Measurements from ENCODE around the gene AOPEP.

The AOPEP gene

DNA sequence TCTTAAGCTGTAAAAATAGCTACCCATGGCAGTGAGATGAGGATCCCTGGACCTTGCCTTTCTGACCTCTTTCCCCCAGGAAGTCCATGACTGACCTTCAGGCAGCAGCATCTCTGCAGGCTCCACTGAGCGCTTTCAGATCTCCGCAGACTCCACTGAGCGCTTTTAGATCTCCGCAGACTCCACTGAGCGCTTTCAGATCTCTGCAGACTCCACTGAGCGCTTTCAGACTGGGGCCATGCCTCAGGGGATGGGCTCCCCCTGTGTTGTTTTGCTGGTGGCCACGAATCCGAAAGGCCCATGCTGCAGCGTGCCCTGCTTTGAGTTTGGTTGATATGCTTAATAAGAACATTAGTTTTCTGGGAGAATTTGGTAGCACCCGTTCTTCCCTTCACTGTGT, 336.8 kb downstream of the AOPEP start:
- TF ChIP-seq, protein P1, sequence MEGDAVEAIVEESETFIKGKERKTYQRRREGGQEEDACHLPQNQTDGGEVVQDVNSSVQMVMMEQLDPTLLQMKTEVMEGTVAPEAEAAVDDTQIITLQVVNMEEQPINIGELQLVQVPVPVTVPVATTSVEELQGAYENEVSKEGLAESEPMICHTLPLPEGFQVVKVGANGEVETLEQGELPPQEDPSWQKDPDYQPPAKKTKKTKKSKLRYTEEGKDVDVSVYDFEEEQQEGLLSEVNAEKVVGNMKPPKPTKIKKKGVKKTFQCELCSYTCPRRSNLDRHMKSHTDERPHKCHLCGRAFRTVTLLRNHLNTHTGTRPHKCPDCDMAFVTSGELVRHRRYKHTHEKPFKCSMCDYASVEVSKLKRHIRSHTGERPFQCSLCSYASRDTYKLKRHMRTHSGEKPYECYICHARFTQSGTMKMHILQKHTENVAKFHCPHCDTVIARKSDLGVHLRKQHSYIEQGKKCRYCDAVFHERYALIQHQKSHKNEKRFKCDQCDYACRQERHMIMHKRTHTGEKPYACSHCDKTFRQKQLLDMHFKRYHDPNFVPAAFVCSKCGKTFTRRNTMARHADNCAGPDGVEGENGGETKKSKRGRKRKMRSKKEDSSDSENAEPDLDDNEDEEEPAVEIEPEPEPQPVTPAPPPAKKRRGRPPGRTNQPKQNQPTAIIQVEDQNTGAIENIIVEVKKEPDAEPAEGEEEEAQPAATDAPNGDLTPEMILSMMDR (IDR thresholded peaks at IDR 0.05; ENCODE audit: low read depth, low read length) = no peak
- no peak overlapping the region for H3K4me3 ChIP-seq (ENCODE audit: low read depth, low read length)

DNA sequence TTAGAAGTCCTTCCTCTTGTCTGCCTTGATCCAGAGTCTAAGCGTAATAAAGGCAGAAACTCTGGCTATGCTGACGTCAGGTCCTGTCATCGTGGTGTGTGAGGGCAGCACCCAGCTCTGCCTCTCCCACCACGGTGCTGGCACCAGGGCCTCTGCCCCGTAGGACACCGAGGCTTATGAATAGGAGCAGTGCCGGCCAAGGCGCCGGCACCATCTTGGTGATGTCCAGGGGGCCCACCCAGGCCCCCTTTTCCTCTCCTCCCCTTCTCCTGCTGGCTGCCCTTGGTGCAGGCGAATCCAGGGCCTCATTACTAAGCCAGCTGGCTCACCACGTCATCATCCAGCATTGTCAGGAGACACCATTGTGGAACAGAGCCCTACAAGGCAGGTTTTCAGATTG, 338.7 kb downstream of the AOPEP start:
- no peak overlapping the region for H3K4me3 ChIP-seq (ENCODE audit: low read depth, low read length)
- TF ChIP-seq, protein P1 (IDR thresholded peaks at IDR 0.05; ENCODE audit: low read depth, low read length) = no peak

DNA sequence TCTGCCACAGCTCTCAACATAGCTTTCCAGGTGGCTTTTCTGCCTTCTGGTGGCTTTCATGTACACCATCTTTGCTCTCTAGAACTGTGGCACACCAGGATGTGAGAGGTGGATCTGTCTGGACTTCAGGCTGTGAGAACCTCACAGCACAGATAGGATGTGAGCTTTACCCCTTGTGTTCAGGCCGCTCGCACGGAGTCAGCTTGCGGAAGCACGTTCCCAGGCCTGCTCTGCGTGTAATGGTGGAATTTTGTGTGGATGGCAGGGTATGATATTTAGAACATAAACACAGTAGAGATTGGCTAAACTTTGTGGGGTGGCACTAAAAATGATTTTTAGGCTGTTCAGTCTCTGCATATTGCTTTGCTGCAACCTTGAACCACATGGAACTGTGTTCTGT, 340.6 kb downstream of the AOPEP start:
- TF ChIP-seq, protein P1 (IDR thresholded peaks at IDR 0.05; ENCODE audit: low read depth, low read length) = no peak
- no peak overlapping the region for H3K4me3 ChIP-seq (ENCODE audit: low read depth, low read length)

DNA sequence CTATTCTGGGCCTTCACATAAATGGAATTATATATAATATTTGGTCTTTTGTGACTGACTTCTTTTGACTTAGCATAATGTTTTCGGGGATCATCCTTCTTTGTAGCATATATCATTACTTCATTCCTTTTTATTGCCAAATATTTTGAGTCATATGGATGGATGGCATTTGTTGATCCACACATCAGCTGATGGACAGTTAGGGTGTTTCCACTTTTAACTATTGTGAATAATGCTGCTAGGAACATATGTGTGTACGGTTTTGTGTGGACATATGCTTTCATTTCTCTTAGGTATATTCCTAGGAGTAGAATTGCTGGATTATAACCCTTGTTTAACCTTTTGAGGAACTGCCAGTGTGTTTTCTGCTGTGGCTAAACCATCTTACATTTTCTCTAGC, 341.4 kb downstream of the AOPEP start:
- TF ChIP-seq, protein P1 (IDR thresholded peaks at IDR 0.05; ENCODE audit: low read depth, low read length) = no peak
- no peak overlapping the region for H3K4me3 ChIP-seq (ENCODE audit: low read depth, low read length)

DNA sequence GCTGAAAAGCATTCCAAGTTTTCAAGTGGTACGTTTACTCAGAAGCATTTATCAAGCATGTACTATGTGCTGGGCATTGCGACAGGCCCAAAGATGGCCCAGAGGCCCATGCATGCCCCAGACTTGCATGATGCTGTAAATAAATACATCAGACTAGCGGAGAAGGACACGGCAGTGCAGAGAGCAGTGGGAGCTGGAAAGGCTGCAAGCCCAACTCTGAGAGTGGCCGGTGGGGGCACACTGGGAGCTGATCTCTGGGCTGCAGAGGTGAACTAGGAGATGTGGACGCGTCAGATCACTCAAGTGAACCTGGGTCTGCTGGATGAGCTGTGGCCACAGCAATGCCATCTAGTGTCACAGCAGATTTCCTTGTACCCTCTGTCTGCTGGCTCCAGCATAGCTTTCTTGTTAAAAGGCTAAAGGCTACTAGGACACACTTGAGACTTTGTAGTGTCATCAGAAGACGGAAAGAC, 344.1 kb downstream of the AOPEP start:
- TF ChIP-seq, protein P1 (IDR thresholded peaks at IDR 0.05; ENCODE audit: low read depth, low read length) = no peak
- no peak overlapping the region for H3K4me3 ChIP-seq (ENCODE audit: low read depth, low read length)

DNA sequence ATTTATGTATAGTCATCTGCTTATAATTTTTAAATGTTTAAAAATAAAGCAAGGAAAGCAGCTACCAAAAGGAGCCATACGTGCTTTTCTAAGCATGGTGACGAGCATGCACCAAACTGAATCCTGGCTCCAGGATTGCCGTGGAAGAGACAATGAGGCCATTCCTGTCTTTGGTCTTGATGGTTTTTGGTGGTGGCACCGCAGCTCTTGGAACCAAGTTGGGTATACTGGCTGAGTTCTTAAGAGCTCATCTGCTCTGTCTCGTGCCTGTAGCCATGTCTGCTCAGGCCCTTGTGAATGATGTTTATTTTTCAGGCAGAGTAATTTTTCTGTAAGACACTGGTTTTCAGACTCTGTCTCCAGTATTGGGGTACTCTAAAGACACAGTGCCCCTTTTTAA, 345.0 kb downstream of the AOPEP start:
- H3K4me3 ChIP-seq (ENCODE audit: low read depth, low read length) = no peak overlapping the region
- TF ChIP-seq, protein P1 (IDR thresholded peaks at IDR 0.05; ENCODE audit: low read depth, low read length) = no peak

DNA sequence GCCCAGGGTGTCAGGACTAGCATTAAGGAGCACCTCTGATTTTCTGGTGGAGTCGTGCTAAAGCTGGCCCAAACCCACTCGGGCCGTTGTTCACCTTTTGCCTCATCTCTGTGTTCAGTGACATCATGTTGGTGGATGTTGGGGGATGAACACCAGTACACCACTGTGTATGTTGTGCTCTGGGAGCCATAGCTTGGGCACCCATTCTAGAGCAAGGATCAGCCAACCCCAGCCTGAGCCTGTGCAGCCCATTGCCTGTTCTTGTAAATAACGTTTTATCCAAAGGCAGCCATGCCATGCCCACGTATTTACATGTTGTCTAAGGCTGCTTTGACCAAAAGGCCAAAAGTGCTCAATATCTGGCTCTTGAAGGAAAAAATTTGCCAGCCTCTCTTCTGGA, 345.4 kb downstream of the AOPEP start:
- TF ChIP-seq, protein P1 (IDR thresholded peaks at IDR 0.05; ENCODE audit: low read depth, low read length) = no peak
- no peak overlapping the region for H3K4me3 ChIP-seq (ENCODE audit: low read depth, low read length)

Measured in WI38 (cell line).